Measurements from ENCODE around the gene TRIM59.
"Not testable (repeated sequence)": the region's sequence is repeated elsewhere in the genome, so short reads cannot be mapped to it uniquely, and the experiment has no call there.

Gene TRIM59

GRCh38 chr3:160458151-160458550, 8.6 kb upstream of the TRIM59 start:
- H3K27ac ChIP-seq (ENCODE audit: low read depth, low read length, severe bottlenecking): no peak overlapping the region
- no peaks in the 10 kb centered on the region for H3K4me1 ChIP-seq (ENCODE audit: control insufficient read depth, insufficient read depth, low read length, poor library complexity, severe bottlenecking)
- H3K9me3 ChIP-seq (ENCODE audit: control insufficient read depth, low read length): no peaks in the 10 kb centered on the region
- no peaks in the 10 kb centered on the region for H3K36me3 ChIP-seq (ENCODE audit: control insufficient read depth, insufficient read depth, low read length)
- 77 to 95% methylated on average over 3 to 4 of the region's 4 CpGs for WGBS, 2 experiments (ENCODE audit: insufficient coverage in 2 of 2)
- H3K4me3 ChIP-seq (ENCODE audit: extremely low read depth, insufficient read depth, low read length, poor library complexity, severe bottlenecking): no peak overlapping the region

GRCh38 chr3:160455846-160456245, 6.3 kb upstream of the TRIM59 start:
- 83 to 96% methylated on average over 3 of the region's 3 CpGs for WGBS, 2 experiments (ENCODE audit: insufficient coverage in 2 of 2)
- H3K4me3 ChIP-seq (ENCODE audit: extremely low read depth, insufficient read depth, low read length, poor library complexity, severe bottlenecking): no peak overlapping the region
- no peak overlapping the region for H3K27ac ChIP-seq (ENCODE audit: low read depth, low read length, severe bottlenecking)
- peaks cover 9% of the 10 kb centered on the region for H3K4me1 ChIP-seq (ENCODE audit: control insufficient read depth, insufficient read depth, low read length, poor library complexity, severe bottlenecking)
- no peaks in the 10 kb centered on the region for H3K36me3 ChIP-seq (ENCODE audit: control insufficient read depth, insufficient read depth, low read length)
- no peaks in the 10 kb centered on the region for H3K9me3 ChIP-seq (ENCODE audit: control insufficient read depth, low read length)

GRCh38 chr3:160454995-160455394, 5.4 kb upstream of the TRIM59 start:
- 100% methylated on average over 1 of the region's 1 CpG; no CpG with 5 or more reads in 1 of the 2 experiments for WGBS, 2 experiments (ENCODE audit: insufficient coverage in 2 of 2)

GRCh38 chr3:160452251-160452650, 2.7 kb upstream of the TRIM59 start:
- H3K4me3 ChIP-seq (ENCODE audit: extremely low read depth, insufficient read depth, low read length, poor library complexity, severe bottlenecking); H3K4me1 ChIP-seq (ENCODE audit: control insufficient read depth, insufficient read depth, low read length, poor library complexity, severe bottlenecking); H3K36me3 ChIP-seq (ENCODE audit: control insufficient read depth, insufficient read depth, low read length); H3K27ac ChIP-seq (ENCODE audit: low read depth, low read length, severe bottlenecking); H3K9me3 ChIP-seq (ENCODE audit: control insufficient read depth, low read length): not testable (repeated sequence)
- WGBS, 2 experiments (ENCODE audit: insufficient coverage in 2 of 2): 92 to 94% methylated on average over 12 to 13 of the region's 19 CpGs

More at GRCh38 chr3:160454995-160455394, 5.4 kb upstream of the TRIM59 start:
- Histone ChIP-seq H3K4me1 (ENCODE audit: control insufficient read depth, insufficient read depth, low read length, poor library complexity, severe bottlenecking) (peaks cover 9% of the 10 kb centered on the region), H3K27ac (ENCODE audit: low read depth, low read length, severe bottlenecking) (no peak overlapping the region), H3K36me3 (ENCODE audit: control insufficient read depth, insufficient read depth, low read length) (no peaks in the 10 kb centered on the region), H3K9me3 (ENCODE audit: control insufficient read depth, low read length) (no peaks in the 10 kb centered on the region), H3K4me3 (ENCODE audit: extremely low read depth, insufficient read depth, low read length, poor library complexity, severe bottlenecking) (no peak overlapping the region)

GRCh38 chr3:160451602-160452001, 2.0 kb upstream of the TRIM59 start:
- Histone ChIP-seq H3K9me3 (ENCODE audit: control insufficient read depth, low read length) (peaks cover 2% of the 10 kb centered on the region), H3K4me1 (ENCODE audit: control insufficient read depth, insufficient read depth, low read length, poor library complexity, severe bottlenecking) (peaks cover 9% of the 10 kb centered on the region), H3K27ac (ENCODE audit: low read depth, low read length, severe bottlenecking) (no peak overlapping the region), H3K36me3 (ENCODE audit: control insufficient read depth, insufficient read depth, low read length) (peaks cover 3% of the 10 kb centered on the region), H3K4me3 (ENCODE audit: extremely low read depth, insufficient read depth, low read length, poor library complexity, severe bottlenecking) (no peak overlapping the region)
- 90 to 100% methylated on average over 3 of the region's 4 CpGs for WGBS, 2 experiments (ENCODE audit: insufficient coverage in 2 of 2)

- Histone ChIP-seq H3K9me3 (ENCODE audit: control insufficient read depth, low read length) (peaks cover 3% of the 10 kb centered on the region), H3K27ac (ENCODE audit: low read depth, low read length, severe bottlenecking) (peak overlapping the region; percentile 94), H3K36me3 (ENCODE audit: control insufficient read depth, insufficient read depth, low read length) (peaks cover 9% of the 10 kb centered on the region), H3K4me1 (ENCODE audit: control insufficient read depth, insufficient read depth, low read length, poor library complexity, severe bottlenecking) (peaks cover 9% of the 10 kb centered on the region), H3K4me3 (ENCODE audit: extremely low read depth, insufficient read depth, low read length, poor library complexity, severe bottlenecking) (peak overlapping the region; percentile 84)
- 80% methylated on average over 1 of the region's 3 CpGs; no CpG with 5 or more reads in 1 of the 2 experiments for WGBS, 2 experiments (ENCODE audit: insufficient coverage in 2 of 2)
Observed at GRCh38 chr3:160450846-160451245, 1.3 kb upstream of the TRIM59 start.

- Histone ChIP-seq H3K4me1 (ENCODE audit: control insufficient read depth, insufficient read depth, low read length, poor library complexity, severe bottlenecking) (peaks cover 9% of the 10 kb centered on the region), H3K36me3 (ENCODE audit: control insufficient read depth, insufficient read depth, low read length) (peaks cover 28% of the 10 kb centered on the region), H3K4me3 (ENCODE audit: extremely low read depth, insufficient read depth, low read length, poor library complexity, severe bottlenecking) (peak overlapping the region; percentile 84), H3K27ac (ENCODE audit: low read depth, low read length, severe bottlenecking) (peak overlapping the region; percentile 94), H3K9me3 (ENCODE audit: control insufficient read depth, low read length) (peaks cover 8% of the 10 kb centered on the region)
- 0 to 3% methylated on average over 6 to 14 of the region's 26 CpGs for WGBS, 2 experiments (ENCODE audit: insufficient coverage in 2 of 2)
Observed at GRCh38 chr3:160448845-160449635, 546 bp downstream of the TRIM59 start.

GRCh38 chr3:160447544-160447943, 2.0 kb downstream of the TRIM59 start:
- no CpG with 5 or more reads among the region's 3 CpGs for WGBS, 2 experiments (ENCODE audit: insufficient coverage in 2 of 2)
- H3K4me1 ChIP-seq (ENCODE audit: control insufficient read depth, insufficient read depth, low read length, poor library complexity, severe bottlenecking): peaks cover 9% of the 10 kb centered on the region
- peaks cover 8% of the 10 kb centered on the region for H3K9me3 ChIP-seq (ENCODE audit: control insufficient read depth, low read length)
- H3K4me3 ChIP-seq (ENCODE audit: extremely low read depth, insufficient read depth, low read length, poor library complexity, severe bottlenecking): peak overlapping the region; percentile 84
- peaks cover 41% of the 10 kb centered on the region for H3K36me3 ChIP-seq (ENCODE audit: control insufficient read depth, insufficient read depth, low read length)
- H3K27ac ChIP-seq (ENCODE audit: low read depth, low read length, severe bottlenecking): no peak overlapping the region

GRCh38 chr3:160446522-160447056, 3.0 kb downstream of the TRIM59 start:
- Histone ChIP-seq H3K4me1 (ENCODE audit: control insufficient read depth, insufficient read depth, low read length, poor library complexity, severe bottlenecking) (peaks cover 7% of the 10 kb centered on the region), H3K4me3 (ENCODE audit: extremely low read depth, insufficient read depth, low read length, poor library complexity, severe bottlenecking) (no peak overlapping the region), H3K27ac (ENCODE audit: low read depth, low read length, severe bottlenecking) (no peak overlapping the region), H3K9me3 (ENCODE audit: control insufficient read depth, low read length) (peaks cover 8% of the 10 kb centered on the region), H3K36me3 (ENCODE audit: control insufficient read depth, insufficient read depth, low read length) (peaks cover 46% of the 10 kb centered on the region)
- 98 to 100% methylated on average over 5 to 10 of the region's 13 CpGs for WGBS, 2 experiments (ENCODE audit: insufficient coverage in 2 of 2)

GRCh38 chr3:160445854-160446253, 3.7 kb downstream of the TRIM59 start:
- H3K4me3 ChIP-seq (ENCODE audit: extremely low read depth, insufficient read depth, low read length, poor library complexity, severe bottlenecking): no peak overlapping the region
- peaks cover under 1% of the 10 kb centered on the region for H3K4me1 ChIP-seq (ENCODE audit: control insufficient read depth, insufficient read depth, low read length, poor library complexity, severe bottlenecking)
- WGBS, 2 experiments (ENCODE audit: insufficient coverage in 2 of 2): 80% methylated on average over 1 of the region's 1 CpG; no CpG with 5 or more reads in 1 of the 2 experiments
- no peak overlapping the region for H3K27ac ChIP-seq (ENCODE audit: low read depth, low read length, severe bottlenecking)
- peaks cover 8% of the 10 kb centered on the region for H3K9me3 ChIP-seq (ENCODE audit: control insufficient read depth, low read length)
- H3K36me3 ChIP-seq (ENCODE audit: control insufficient read depth, insufficient read depth, low read length): peaks cover 53% of the 10 kb centered on the region

- Histone ChIP-seq H3K27ac (ENCODE audit: low read depth, low read length, severe bottlenecking) (no peak overlapping the region), H3K9me3 (ENCODE audit: control insufficient read depth, low read length) (peaks cover 8% of the 10 kb centered on the region), H3K36me3 (ENCODE audit: control insufficient read depth, insufficient read depth, low read length) (peaks cover 56% of the 10 kb centered on the region), H3K4me1 (ENCODE audit: control insufficient read depth, insufficient read depth, low read length, poor library complexity, severe bottlenecking) (no peaks in the 10 kb centered on the region), H3K4me3 (ENCODE audit: extremely low read depth, insufficient read depth, low read length, poor library complexity, severe bottlenecking) (no peak overlapping the region)
- WGBS, 2 experiments (ENCODE audit: insufficient coverage in 2 of 2): 86 to 100% methylated on average over 1 of the region's 1 CpG
Observed at GRCh38 chr3:160444411-160444810, 5.2 kb downstream of the TRIM59 start.

All from mesodermal cell (in vitro differentiated cells).